Right lobe of liver (tissue), 6 donors: ENCODE results near the gene POP4. TPM values are rescaled to one million over a fixed set of nuclear protein-coding genes. Genes with fewer than 3 reads are reported as not detected.

Source experiments
- ATAC-seq, 4 donors: fragments of 200-7000 bp; cut with Tn5 transposase; one replicate each; pipeline ENCODE4 v1.9.1; 2020; ENCODE audit warnings: mild to moderate bottlenecking in 4 of 4, moderate library complexity in 4 of 4
- DNase-seq, 3 donors: peaks; one replicate each; pipeline ENCODE4 v3.0.0-alpha.2; 2020
- H3K27ac ChIP-seq, 3 donors: fragments of 200-600 bp; one replicate each; pipeline ENCODE4 v1.8.0; 2022
- H3K27me3 ChIP-seq, 2 donors: fragments of 200-600 bp; one replicate each; pipeline ENCODE4 v1.8.0; 2022
- H3K36me3 ChIP-seq, 4 donors: fragments of 200-600 bp; sonication (generic) in 1 of 4; one replicate each; pipeline versions ENCODE4 v1.5.1 to v1.8.0; 2017 to 2022; ENCODE audit warnings: control low read depth in 1 of 4
- H3K4me1 ChIP-seq, 4 donors: fragments of 200-600 bp; sonication (generic) in 1 of 4; one replicate each; pipeline versions ENCODE4 v1.5.1 to v1.8.0; 2017 to 2022; ENCODE audit warnings: control low read depth in 1 of 4
- H3K4me3 ChIP-seq, 3 donors: fragments of 200-600 bp; one replicate each; pipeline ENCODE4 v1.8.0; 2022
- H3K9me3 ChIP-seq, 4 donors: fragments of 200-600 bp; sonication (generic) in 1 of 4; one replicate each; pipeline versions ENCODE4 v1.5.1 to v1.8.0; 2017 to 2022; ENCODE audit warnings: control low read depth in 1 of 4
- CTCF ChIP-seq, 4 donors: fragments of 200-600 bp in 3 of 4; fragments of 450-650 bp in 1 of 4; IDR thresholded peaks; one replicate each; pipeline versions ENCODE4 v1.5.1 to v1.8.0; 2016 to 2022; ENCODE audit warnings: antibody characterized with exemption in 4 of 4, mild to moderate bottlenecking in 2 of 4
- POLR2A ChIP-seq: fragments of 450-650 bp; IDR thresholded peaks from one replicate; pipeline ENCODE4 v1.6.1; 2017; ENCODE audit warnings: antibody characterized with exemption, mild to moderate bottlenecking
- WGBS: methylation state at CpG from one replicate; pipeline ENCODE4 v1.1.6; 2018; ENCODE audit warnings: low coverage, low lambda C conversion rate; ENCODE audit not compliant: insufficient coverage; ENCODE audit errors: missing lambda C conversion rate; 5-methylcytosine and 5-hydroxymethylcytosine counted together
- intact Hi-C, 2 donors: fragments of 100-400 bp; cut with DNase I; formaldehyde crosslinking; loops; one replicate each; pipeline versions ENCODE4 v1.11.2 to v1.14.1; 2022
- total RNA-seq, 6 experiments: library from RNA; depleted of rRNA in 2 of 6; stranded (reverse); fragments of >200 nt in 2 of 6; fragmentation: NEBNext Ultra II Directional in 3 of 6; extraction: Animal tissue kit (Norgen Biotek cat#: 25700) in 3 of 6; gene quantifications; one replicate each; pipeline versions ENCODE4 v1.1.0 to v1.2.4, GENCODE V29; 2016 to 2023
- donor health status: DM: no; HTN: yes; CAD: no.
- donor health status: DM: no; HTN: no; CAD: no.
- donor health status: DM: no; HTN: no; CAD: no.
- donor health status: DM: no; HTN: yes; CAD: no.
- donor health status: DM: no; HTN: yes; CAD: no.

POP4 gene
- total RNA-seq, 6 experiments from 2014 or later: 28.5 to 58.5 (median 34.8) TPM

GRCh38 chr19:29576046-29576606, 30.0 kb upstream of the POP4 start:
- TF ChIP-seq CTCF (IDR thresholded peaks at IDR 0.05): no peak
- no peak for DNase-seq

GRCh38 chr19:29576761-29577648, 29.1 kb upstream of the POP4 start:
- no peaks in the 10 kb centered on the region for H3K4me1 ChIP-seq
- H3K27me3 ChIP-seq: no peaks in the 10 kb centered on the region
- no peak overlapping the region for H3K27ac ChIP-seq
- TF ChIP-seq POLR2A: no peak
- no peaks in the 10 kb centered on the region for H3K9me3 ChIP-seq
- no peaks in the 10 kb centered on the region for H3K36me3 ChIP-seq
- DNase-seq (no peak), ATAC-seq (peak in 1 of 4 donors; percentile 22)
- 40% methylated on average over 5 of the region's 15 CpGs for WGBS
- intact Hi-C loops: no loop called here
- H3K4me3 ChIP-seq: no peak overlapping the region

More at GRCh38 chr19:29576046-29576606, 30.0 kb upstream of the POP4 start:
- Histone ChIP-seq H3K36me3 (no peaks in the 10 kb centered on the region), H3K4me1 (no peaks in the 10 kb centered on the region), H3K27ac (no peak overlapping the region), H3K4me3 (no peak overlapping the region), H3K27me3 (no peaks in the 10 kb centered on the region), H3K9me3 (no peaks in the 10 kb centered on the region)
- ATAC-seq: no peak
- intact Hi-C loops: no loop called here
- WGBS: 18% methylated on average over 8 of the region's 14 CpGs

- DNase-seq (no peak), ATAC-seq (no peak)
- TF ChIP-seq POLR2A: no peak
- TF ChIP-seq CTCF (IDR thresholded peaks at IDR 0.05): no peak
- H3K27me3 ChIP-seq: no peaks in the 10 kb centered on the region
- H3K36me3 ChIP-seq: no peaks in the 10 kb centered on the region
- WGBS: 38% methylated on average over 1 of the region's 3 CpGs
- no peaks in the 10 kb centered on the region for H3K4me1 ChIP-seq
- intact Hi-C loops: no loop called here
- H3K27ac ChIP-seq: no peak overlapping the region
- no peaks in the 10 kb centered on the region for H3K9me3 ChIP-seq
- H3K4me3 ChIP-seq: no peak overlapping the region
Measured at GRCh38 chr19:29577649-29577963, 28.5 kb upstream of the POP4 start.

- intact Hi-C loops: no loop called here
- 51% methylated on average over 8 of the region's 8 CpGs for WGBS
- Histone ChIP-seq H3K27ac (no peak overlapping the region), H3K36me3 (no peaks in the 10 kb centered on the region), H3K4me1 (no peaks in the 10 kb centered on the region), H3K9me3 (no peaks in the 10 kb centered on the region), H3K4me3 (no peak overlapping the region), H3K27me3 (no peaks in the 10 kb centered on the region)
- ATAC-seq (no peak), DNase-seq (no peak)
- no peak for TF ChIP-seq POLR2A
- no peak for TF ChIP-seq CTCF (IDR thresholded peaks at IDR 0.05)
Measured at GRCh38 chr19:29578349-29578748, 27.7 kb upstream of the POP4 start.

- no peaks in the 10 kb centered on the region for H3K4me1 ChIP-seq
- H3K9me3 ChIP-seq: no peaks in the 10 kb centered on the region
- intact Hi-C loops: no loop called here
- H3K27ac ChIP-seq: no peak overlapping the region
- H3K27me3 ChIP-seq: no peaks in the 10 kb centered on the region
- WGBS: 55% methylated on average over 5 of the region's 6 CpGs
- no peaks in the 10 kb centered on the region for H3K36me3 ChIP-seq
- DNase-seq (no peak), ATAC-seq (no peak)
- H3K4me3 ChIP-seq: no peak overlapping the region
- TF ChIP-seq POLR2A (no peak), CTCF (IDR thresholded peaks at IDR 0.05) (no peak)
Measured at GRCh38 chr19:29579308-29579910, 26.7 kb upstream of the POP4 start.
